H1 (cell line): ENCODE results near the gene SMARCAL1. TPM values are rescaled to one million over a fixed set of nuclear protein-coding genes. Genes with fewer than 3 reads are reported as not detected.

Source experiments
- CTCF ChIA-PET: fragments of 300-600 bp; sonication (Branson Sonifier 250); formaldehyde crosslinking; loops from one replicate; lab custom pipeline; 2021; ENCODE audit not compliant: partially characterized antibody; lab: Charles Lee
- POLR2A ChIA-PET: fragments of 300-600 bp; sonication (Branson Sonifier 250); formaldehyde crosslinking; loops from one replicate; lab custom pipeline; 2021; ENCODE audit warnings: inconsistent platforms; ENCODE audit not compliant: partially characterized antibody; lab: Charles Lee
- DNase-seq, 2 experiments: peaks; one replicate each; pipeline versions ENCODE4 v3.0.0 to v3.0.0-alpha.2; 2010 to 2022; ENCODE audit warnings: low spot score in 2 of 2, low read depth in 1 of 2, mixed read lengths in 1 of 2
- FAIRE-seq: peaks from 2 replicates; lab custom pipeline; 2011; peaks lifted over from hg19 to GRCh38; lab: Jason Lieb, UNC
- H2AFZ ChIP-seq: 2 replicates; pipeline ENCODE4 v1.8.1; 2012; ENCODE audit warnings: low read length, inconsistent platforms
- H2AK5ac ChIP-seq: 2 replicates; pipeline ENCODE4 v1.6.1; 2013; ENCODE audit warnings: low read depth, low read length
- H2BK120ac ChIP-seq: replicated peaks from 2 replicates; pipeline ENCODE3; 2013; ENCODE audit warnings: low read depth, low read length, inconsistent platforms
- H2BK12ac ChIP-seq: 2 replicates; pipeline ENCODE4 v1.6.1; 2013; ENCODE audit warnings: low read depth, low read length
- H2BK15ac ChIP-seq: 2 replicates; pipeline ENCODE4 v1.6.1; 2013; ENCODE audit warnings: low read length
- H2BK20ac ChIP-seq: 2 replicates; pipeline ENCODE4 v1.6.1; 2013; ENCODE audit warnings: low read length
- H2BK5ac ChIP-seq: 2 replicates; pipeline ENCODE4 v1.6.1; 2013; ENCODE audit warnings: low read depth, low read length
- H3K14ac ChIP-seq: 2 replicates; pipeline ENCODE4 v1.6.1; 2013; ENCODE audit warnings: inconsistent platforms; ENCODE audit not compliant: insufficient read length
- H3K18ac ChIP-seq: 2 replicates; pipeline ENCODE4 v1.6.1; 2013; ENCODE audit warnings: low read length; ENCODE audit errors: extremely low read depth
- H3K23ac ChIP-seq: 2 replicates; pipeline ENCODE4 v1.6.1; 2013; ENCODE audit warnings: inconsistent platforms; ENCODE audit not compliant: insufficient read length
- H3K23me2 ChIP-seq: 2 replicates; pipeline ENCODE4 v1.6.1; 2013; ENCODE audit warnings: low read depth, low read length
- H3K27ac ChIP-seq: 2 replicates; pipeline ENCODE4 v1.6.1; 2011; ENCODE audit warnings: low read depth, low read length, inconsistent platforms
- H3K27me3 ChIP-seq, 4 experiments: replicated peaks in 1 of 4; 1 replicate in 1 of 4; 2 replicates in 3 of 4; pipeline versions ENCODE4 v1.6.1 to v1.8.1; 2011 to 2013; ENCODE audit warnings: low read length in 3 of 4, mild to moderate bottlenecking in 3 of 4, inconsistent platforms in 2 of 4, mixed read lengths in 2 of 4, moderate library complexity in 1 of 4; ENCODE audit not compliant: control insufficient read depth in 3 of 4, insufficient read depth in 3 of 4; ENCODE audit errors: extremely low read depth in 1 of 4
- H3K36me3 ChIP-seq, 4 experiments: 2 replicates each; pipeline versions ENCODE4 v1.6.1 to v1.8.1; 2011 to 2013; ENCODE audit warnings: mild to moderate bottlenecking in 4 of 4, low read length in 3 of 4, moderate library complexity in 2 of 4, control low read depth in 1 of 4, inconsistent platforms in 1 of 4; ENCODE audit not compliant: insufficient read depth in 4 of 4, control insufficient read depth in 2 of 4
- H3K4ac ChIP-seq: replicated peaks from 2 replicates; pipeline ENCODE3; 2013; ENCODE audit warnings: low read length, low read depth, mixed read lengths, inconsistent platforms; ENCODE audit not compliant: insufficient read length
- H3K4me1 ChIP-seq, 4 experiments: replicated peaks in 1 of 4; 1 replicate in 1 of 4; 2 replicates in 3 of 4; pipeline versions ENCODE4 v1.6.1 to v1.8.1; 2011 to 2013; ENCODE audit warnings: low read length in 3 of 4, inconsistent platforms in 2 of 4, mixed read lengths in 1 of 4; ENCODE audit not compliant: insufficient read depth in 4 of 4, control insufficient read depth in 3 of 4
- H3K4me2 ChIP-seq, 2 experiments: 2 replicates each; pipeline versions ENCODE4 v1.6.1 to v1.8.1; 2011 to 2013; ENCODE audit warnings: low read depth in 2 of 2, low read length in 2 of 2, control low read depth in 1 of 2, inconsistent platforms in 1 of 2, mild to moderate bottlenecking in 1 of 2; ENCODE audit not compliant: insufficient read depth in 1 of 2
- H3K4me3 ChIP-seq, 4 experiments: fragments of 200-600, 300-600 bp in 1 of 4; sonication (generic), shearing (Covaris generic), sonication (Bioruptor Twin) in 1 of 4; 2 replicates each; pipeline versions ENCODE4 v1.5.1 to v1.8.1; 2011 to 2016; ENCODE audit warnings: low read length in 4 of 4, low read depth in 3 of 4, control low read depth in 2 of 4, inconsistent platforms in 2 of 4, mild to moderate bottlenecking in 2 of 4, mixed read lengths in 1 of 4, moderate library complexity in 1 of 4; ENCODE audit not compliant: insufficient read depth in 2 of 4; ENCODE audit errors: extremely low read depth in 1 of 4
- H3K56ac ChIP-seq: replicated peaks from 2 replicates; pipeline ENCODE3; 2013; ENCODE audit warnings: low read depth, mild to moderate bottlenecking, mixed read lengths, low read length, inconsistent platforms; ENCODE audit not compliant: insufficient read length
- H3K79me1 ChIP-seq: 2 replicates; pipeline ENCODE4 v1.6.1; 2013; ENCODE audit warnings: low read depth, low read length, control low read depth
- H3K79me2 ChIP-seq, 2 experiments: 2 replicates each; pipeline versions ENCODE4 v1.6.1 to v1.8.1; 2012 to 2013; ENCODE audit warnings: low read length in 2 of 2, mild to moderate bottlenecking in 2 of 2, inconsistent platforms in 1 of 2; ENCODE audit not compliant: insufficient read depth in 2 of 2, control insufficient read depth in 1 of 2
- H3K9ac ChIP-seq, 4 experiments: replicated peaks in 1 of 4; 1 replicate in 1 of 4; 2 replicates in 3 of 4; pipeline versions ENCODE4 v1.6.1 to v1.8.1; 2011 to 2013; ENCODE audit warnings: low read depth in 3 of 4, low read length in 3 of 4, control low read depth in 2 of 4, mild to moderate bottlenecking in 2 of 4, moderate library complexity in 2 of 4, inconsistent platforms in 1 of 4; ENCODE audit errors: extremely low read depth in 1 of 4
- H3K9me3 ChIP-seq, 2 experiments: 2 replicates each; pipeline versions ENCODE4 v1.6.1 to v1.8.1; 2012 to 2013; ENCODE audit warnings: mild to moderate bottlenecking in 2 of 2, moderate library complexity in 2 of 2, control low read depth in 1 of 2, inconsistent platforms in 1 of 2, low read depth in 1 of 2, low read length in 1 of 2, mixed read lengths in 1 of 2; ENCODE audit not compliant: insufficient read depth in 2 of 2
- H4K20me1 ChIP-seq, 2 experiments: replicated peaks in 1 of 2; 2 replicates each; pipeline versions ENCODE3 to v1.8.1; 2011 to 2013; ENCODE audit warnings: inconsistent platforms in 2 of 2, low read length in 2 of 2, mild to moderate bottlenecking in 1 of 2; ENCODE audit not compliant: insufficient read depth in 2 of 2, control insufficient read depth in 1 of 2
- H4K5ac ChIP-seq: 2 replicates; pipeline ENCODE4 v1.6.1; 2013; ENCODE audit warnings: low read length, low read depth, mixed read lengths, inconsistent platforms; ENCODE audit not compliant: insufficient read length
- H4K8ac ChIP-seq: 2 replicates; pipeline ENCODE4 v1.8.0; 2013; ENCODE audit warnings: mild to moderate bottlenecking, moderate library complexity, low read length, inconsistent platforms; ENCODE audit not compliant: insufficient read depth; ENCODE audit errors: extremely low read depth
- H4K91ac ChIP-seq: replicated peaks from 2 replicates; pipeline ENCODE3; 2013; ENCODE audit warnings: low read length, mixed read lengths, inconsistent platforms; ENCODE audit not compliant: insufficient read length
- BCL11A ChIP-seq, 2 experiments: IDR thresholded peaks; one replicate each; pipeline ENCODE4 v1.6.1; 2011; ENCODE audit warnings: low read depth in 2 of 2, low read length in 2 of 2, mild to moderate bottlenecking in 2 of 2
- BRCA1 ChIP-seq: IDR thresholded peaks from 2 replicates; pipeline ENCODE4 v1.6.1; 2012; ENCODE audit warnings: low read depth, low read length, improper control_type of control experiment
- CHD2 ChIP-seq: IDR thresholded peaks from 2 replicates; pipeline ENCODE4 v1.6.1; 2012; ENCODE audit warnings: low read length, improper control_type of control experiment
- CTCF ChIP-seq, 3 experiments: IDR thresholded peaks; 1 replicate in 2 of 3; 2 replicates in 1 of 3; pipeline versions ENCODE4 v1.5.1 to v1.6.1; 2011; ENCODE audit warnings: low read length in 3 of 3, mild to moderate bottlenecking in 3 of 3, inconsistent platforms in 2 of 3, low read depth in 1 of 3, moderate library complexity in 1 of 3; ENCODE audit not compliant: insufficient read depth in 1 of 3; ENCODE audit errors: control extremely low read depth in 1 of 3
- JUND ChIP-seq: IDR thresholded peaks from 2 replicates; pipeline ENCODE4 v1.6.1; 2011; ENCODE audit warnings: mild to moderate bottlenecking, improper control_type of control experiment, low read length
- RFX5 ChIP-seq: IDR thresholded peaks from 2 replicates; pipeline ENCODE4 v1.6.1; 2011; ENCODE audit warnings: low read depth, low read length, improper control_type of control experiment, borderline replicate concordance
- SAP30 ChIP-seq: fragments of 300-600 bp; sonication (generic); IDR thresholded peaks from 2 replicates; pipeline ENCODE4 v1.7.1; 2012; ENCODE audit warnings: low read length, moderate library complexity, mild to moderate bottlenecking, inconsistent platforms; ENCODE audit not compliant: insufficient read depth, insufficient replicate concordance
- SP1 ChIP-seq: IDR thresholded peaks from 2 replicates; pipeline ENCODE4 v1.6.1; 2011; ENCODE audit warnings: low read depth, low read length
- TCF12 ChIP-seq: IDR thresholded peaks from 2 replicates; pipeline ENCODE4 v1.6.1; 2011; ENCODE audit warnings: low read depth, mild to moderate bottlenecking, low read length
- WGBS, 2 experiments: shearing (Covaris generic) in 1 of 2; methylation state at CpG; one replicate each; pipeline versions ENCODE4 v1.1.6 to v1.1.7; 2013 to 2015; ENCODE audit warnings: low lambda C conversion rate in 2 of 2, mixed read lengths in 2 of 2, inconsistent platforms in 1 of 2, low coverage in 1 of 2, missing lambda C conversion rate in 1 of 2; ENCODE audit not compliant: insufficient replicate concordance in 2 of 2, insufficient coverage in 1 of 2, insufficient read length in 1 of 2; ENCODE audit errors: extremely low coverage in 1 of 2, missing lambda C conversion rate in 1 of 2; 5-methylcytosine and 5-hydroxymethylcytosine counted together
- polyA plus RNA-seq, 7 experiments: library from polyadenylated mRNA; depleted of rRNA in 3 of 7; stranded (reverse) in 5 of 7; unstranded in 2 of 7; fragments of >200 nt in 5 of 7; fragments of 200-250 nt in 2 of 7; gene quantifications; 1 replicate in 5 of 7; 2 replicates in 1 of 7; 4 replicates in 1 of 7; pipeline versions ENCODE4 v1.2.1 to v1.2.3, GENCODE V29; 2011 to 2013; ENCODE audit warnings: missing spikeins in 2 of 7, mixed read lengths in 2 of 7
- total RNA-seq: library from RNA; stranded (reverse); fragmentation: NEBNext Ultra II Directional; extraction: Animal tissue kit (Norgen Biotek cat#: 25700); gene quantifications from 2 replicates; pipeline ENCODE4 v1.2.1, GENCODE V29; 2021
- TF ChIP-seq, protein P1 (sequence below): IDR thresholded peaks from 2 replicates; pipeline ENCODE4 v1.6.1; 2012; ENCODE audit warnings: low read length, inconsistent platforms

SMARCAL1 gene
- total and polyA plus RNA-seq, 2 of the 8 experiments (the other 6 are each of a cell fraction or from before 2014, with no cell fraction given), result 17.6 to 17.9 TPM

GRCh38 chr2:216391401-216391800 lies 20.9 kb upstream of the SMARCAL1 start:
- no peak overlapping the region for H2AFZ ChIP-seq
- no peak overlapping the region for H4K91ac ChIP-seq
- no peak overlapping the region for H3K4ac ChIP-seq
- no peak overlapping the region for H4K8ac ChIP-seq
- no peaks in the 10 kb centered on the region for H3K36me3 ChIP-seq
- no peak overlapping the region for H2BK20ac ChIP-seq
- peaks cover 0 to 4% (median 0%) of the 10 kb centered on the region in 4 experiments; a peak in 1 of 7 replicates for H3K4me1 ChIP-seq
- no peak overlapping the region for H4K5ac ChIP-seq
- FAIRE-seq (no peak), DNase-seq (no peak)
- CTCF ChIA-PET, result interaction anchor here (1.2 to 9.1 kb wide), 3 partner anchors 11 to 19 kb away, joined by 3 to 79 read pairs (median 7); no protein-coding TSS in a partner anchor
- H3K4me2 ChIP-seq, result no peak overlapping the region
- no peaks in the 10 kb centered on the region for H3K27me3 ChIP-seq
- no peak overlapping the region for H2AK5ac ChIP-seq
- H3K23ac ChIP-seq, result no peak overlapping the region
- 92% methylated on average over 6 of the region's 6 CpGs; no CpG with 5 or more reads in 1 of the 2 experiments for WGBS, 2 experiments
- no peak overlapping the region for H3K27ac ChIP-seq
- no peak overlapping the region for H3K4me3 ChIP-seq
- H3K79me1 ChIP-seq, result no peaks in the 10 kb centered on the region
- H3K23me2 ChIP-seq, result no peaks in the 10 kb centered on the region
- no peak overlapping the region for H2BK12ac ChIP-seq
- no peak overlapping the region for H3K14ac ChIP-seq
- no peaks in the 10 kb centered on the region for H4K20me1 ChIP-seq
- no peak overlapping the region for H2BK15ac ChIP-seq
- H3K56ac ChIP-seq, result no peak overlapping the region
- H3K9me3 ChIP-seq, result 0 out of 4 replicates have a peak, but pooled peaks cover 0 to 3% of the 10 kb centered on the region in 2 experiments
- H3K9ac ChIP-seq, result no peak overlapping the region
- H2BK5ac ChIP-seq, result no peak overlapping the region
- POLR2A ChIA-PET, result no interaction called here
- no peak overlapping the region for H3K18ac ChIP-seq
- no peaks in the 10 kb centered on the region for H3K79me2 ChIP-seq
- H2BK120ac ChIP-seq, result no peak overlapping the region
- TF ChIP-seq JUND, result no peak
- TF ChIP-seq RFX5, result no peak
- no peak for TF ChIP-seq SAP30
- TF ChIP-seq BRCA1, result no peak
- TF ChIP-seq CHD2, result no peak
- TF ChIP-seq SP1, result no peak
- TF ChIP-seq BCL11A (IDR thresholded peaks at IDR 0.05; ENCODE audit: low read depth in 2 of 2, low read length in 2 of 2), result no peak
- no peak for TF ChIP-seq CTCF (IDR thresholded peaks at IDR 0.05; ENCODE audit: control extremely low read depth in 1 of 3, insufficient read depth in 1 of 3, low read depth in 1 of 3, low read length in 3 of 3)
- TF ChIP-seq, protein P1, sequence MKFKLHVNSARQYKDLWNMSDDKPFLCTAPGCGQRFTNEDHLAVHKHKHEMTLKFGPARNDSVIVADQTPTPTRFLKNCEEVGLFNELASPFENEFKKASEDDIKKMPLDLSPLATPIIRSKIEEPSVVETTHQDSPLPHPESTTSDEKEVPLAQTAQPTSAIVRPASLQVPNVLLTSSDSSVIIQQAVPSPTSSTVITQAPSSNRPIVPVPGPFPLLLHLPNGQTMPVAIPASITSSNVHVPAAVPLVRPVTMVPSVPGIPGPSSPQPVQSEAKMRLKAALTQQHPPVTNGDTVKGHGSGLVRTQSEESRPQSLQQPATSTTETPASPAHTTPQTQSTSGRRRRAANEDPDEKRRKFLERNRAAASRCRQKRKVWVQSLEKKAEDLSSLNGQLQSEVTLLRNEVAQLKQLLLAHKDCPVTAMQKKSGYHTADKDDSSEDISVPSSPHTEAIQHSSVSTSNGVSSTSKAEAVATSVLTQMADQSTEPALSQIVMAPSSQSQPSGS, result no peak
- TF ChIP-seq TCF12, result no peak
